Stimulated activated naive CD8-positive, alpha-beta T cell treated with anti-CD3 and anti-CD28 coated beads, Interleukin-15, Interleukin-2, amounts not matched to agents 100 ng/mL and 50 ng/mL, for 24 hours (primary cell): ENCODE data around the gene FAM20B.

Source experiments
- H3K27ac Mint-ChIP-seq: one replicate; pipeline ENCODE4 v1.8.0; 2021; ENCODE audit warnings: mild to moderate bottlenecking, mixed read lengths
- H3K27me3 Mint-ChIP-seq: one replicate; pipeline ENCODE4 v1.8.0; 2021; ENCODE audit warnings: mixed read lengths
- H3K36me3 Mint-ChIP-seq: one replicate; pipeline ENCODE4 v1.8.0; 2021; ENCODE audit warnings: low read depth, mixed read lengths
- H3K4me1 Mint-ChIP-seq: one replicate; pipeline ENCODE4 v1.8.0; 2021; ENCODE audit warnings: low read depth, mixed read lengths
- H3K4me3 Mint-ChIP-seq: one replicate; pipeline ENCODE4 v1.8.0; 2021; ENCODE audit warnings: mild to moderate bottlenecking, mixed read lengths
- H3K9me3 Mint-ChIP-seq: one replicate; pipeline ENCODE4 v1.8.0; 2021; ENCODE audit warnings: mixed read lengths

The FAM20B gene

GRCh38 chr1:179115181-179115580, 89.5 kb downstream of the FAM20B start:
- no peak overlapping the region for H3K4me3 Mint-ChIP-seq
- no peaks in the 10 kb centered on the region for H3K4me1 Mint-ChIP-seq
- H3K27ac Mint-ChIP-seq: no peak overlapping the region
- no peaks in the 10 kb centered on the region for H3K9me3 Mint-ChIP-seq
- no peaks in the 10 kb centered on the region for H3K27me3 Mint-ChIP-seq
- H3K36me3 Mint-ChIP-seq: peaks cover 41% of the 10 kb centered on the region

GRCh38 chr1:179119513-179119912, 93.8 kb downstream of the FAM20B start:
- H3K9me3 Mint-ChIP-seq: no peaks in the 10 kb centered on the region
- no peaks in the 10 kb centered on the region for H3K4me1 Mint-ChIP-seq
- no peak overlapping the region for H3K27ac Mint-ChIP-seq
- H3K27me3 Mint-ChIP-seq: no peaks in the 10 kb centered on the region
- H3K4me3 Mint-ChIP-seq: no peak overlapping the region
- peaks cover 30% of the 10 kb centered on the region for H3K36me3 Mint-ChIP-seq

GRCh38 chr1:179120736-179121135, 95.0 kb downstream of the FAM20B start:
- H3K4me3 Mint-ChIP-seq: no peak overlapping the region
- no peaks in the 10 kb centered on the region for H3K4me1 Mint-ChIP-seq
- H3K9me3 Mint-ChIP-seq: no peaks in the 10 kb centered on the region
- no peak overlapping the region for H3K27ac Mint-ChIP-seq
- H3K27me3 Mint-ChIP-seq: no peaks in the 10 kb centered on the region
- peaks cover 21% of the 10 kb centered on the region for H3K36me3 Mint-ChIP-seq

GRCh38 chr1:179121159-179121938, 95.7 kb downstream of the FAM20B start:
- no peaks in the 10 kb centered on the region for H3K27me3 Mint-ChIP-seq
- H3K27ac Mint-ChIP-seq: no peak overlapping the region
- H3K4me1 Mint-ChIP-seq: no peaks in the 10 kb centered on the region
- H3K36me3 Mint-ChIP-seq: peaks cover 23% of the 10 kb centered on the region
- no peak overlapping the region for H3K4me3 Mint-ChIP-seq
- H3K9me3 Mint-ChIP-seq: no peaks in the 10 kb centered on the region

GRCh38 chr1:179124873-179125272, 99.2 kb downstream of the FAM20B start:
- Mint-ChIP-seq H3K4me3 (no peak overlapping the region), H3K4me1 (peaks cover 27% of the 10 kb centered on the region), H3K27ac (no peak overlapping the region), H3K9me3 (no peaks in the 10 kb centered on the region), H3K36me3 (peaks cover 12% of the 10 kb centered on the region), H3K27me3 (no peaks in the 10 kb centered on the region)
